GM12878 (cell line): ENCODE data around the gene DACT3. TPM values are rescaled to one million over a fixed set of nuclear protein-coding genes. Genes with fewer than 3 reads are reported as not detected.

Experiments used
- ATAC-seq: fragments of 200-7000 bp; cut with Tn5 transposase; 3 replicates; pipeline ENCODE4 v1.9.1; 2020; ENCODE audit warnings: mild to moderate bottlenecking, moderate library complexity
- BruUV-seq: library from RNA; stranded (reverse); fragments of 400-500 nt; replicated peaks from 2 replicates; lab custom pipeline; 2021; lab: Mats Ljungman, UMichigan
- CTCF ChIA-PET: fragments of 300-600 bp; sonication (Branson Sonifier 250); formaldehyde crosslinking; extraction: SDS; loops from one replicate; lab custom pipeline; 2021; ENCODE audit warnings: inconsistent platforms; lab: Yijun Ruan, JAX
- POLR2A ChIA-PET: fragments of 350-600 bp; formaldehyde crosslinking; extraction: SDS; loops from one replicate; lab custom pipeline; 2021; ENCODE audit warnings: inconsistent platforms; lab: Charles Lee
- RAD21 ChIA-PET: fragments of 300-600 bp; sonication (Branson Sonifier 250); formaldehyde crosslinking; loops from one replicate; lab custom pipeline; 2023; ENCODE audit warnings: antibody characterized with exemption; ENCODE audit not compliant: unreplicated experiment; lab: Charles Lee
- SMC1A ChIA-PET: fragments of 300-600 bp; sonication (Branson Sonifier 250); formaldehyde crosslinking; loops from one replicate; lab custom pipeline; 2023; ENCODE audit not compliant: unreplicated experiment, uncharacterized antibody; lab: Charles Lee
- DNase-seq: peaks from one replicate; pipeline ENCODE4 v3.0.0-alpha.2; 2011; ENCODE audit warnings: low read depth, low spot score
- FAIRE-seq: peaks from 3 replicates; lab custom pipeline; 2011; peaks lifted over from hg19 to GRCh38; lab: Jason Lieb, UNC
- H2AFZ ChIP-seq: 2 replicates; pipeline ENCODE4 v1.6.0; 2011; ENCODE audit warnings: low read depth, low read length, control low read depth; ENCODE audit not compliant: control insufficient read depth
- H3K27ac ChIP-seq: 2 replicates; pipeline ENCODE4 v1.5.1; 2011; ENCODE audit warnings: control low read depth; ENCODE audit not compliant: control insufficient read depth, insufficient read depth
- H3K27me3 ChIP-seq, 2 experiments: replicated peaks in 1 of 2; 2 replicates each; pipeline versions ENCODE4 v1.6.0 to v1.6.1; 2011; ENCODE audit warnings: low read length in 1 of 2; ENCODE audit not compliant: control insufficient read depth in 2 of 2, insufficient read depth in 2 of 2
- H3K36me3 ChIP-seq, 2 experiments: 2 replicates each; pipeline ENCODE4 v1.5.1; 2011; ENCODE audit warnings: low read length in 1 of 2; ENCODE audit not compliant: control insufficient read depth in 2 of 2, insufficient read depth in 2 of 2
- H3K4me1 ChIP-seq: 2 replicates; pipeline ENCODE4 v1.6.1; 2011; ENCODE audit warnings: mild to moderate bottlenecking, low read length, moderate library complexity, mixed read lengths; ENCODE audit not compliant: control insufficient read depth, insufficient read depth
- H3K4me2 ChIP-seq: 2 replicates; pipeline ENCODE4 v1.6.0; 2011; ENCODE audit warnings: control low read depth; ENCODE audit not compliant: control insufficient read depth, insufficient read depth
- H3K4me3 ChIP-seq: fragments of 200-600 bp; sonication (generic); 2 replicates; pipeline ENCODE4 v1.5.1; 2016
- H3K79me2 ChIP-seq: 2 replicates; pipeline ENCODE4 v1.6.0; 2011; ENCODE audit warnings: low read length; ENCODE audit not compliant: control insufficient read depth, insufficient read depth
- H3K9ac ChIP-seq: 2 replicates; pipeline ENCODE4 v1.8.0; 2011; ENCODE audit warnings: low read length, control low read depth, mixed read lengths; ENCODE audit not compliant: control insufficient read depth, insufficient read depth
- H3K9me3 ChIP-seq: replicated peaks from 3 replicates; pipeline ENCODE4 v1.5.1; 2011; ENCODE audit warnings: mild to moderate bottlenecking, low read length; ENCODE audit not compliant: control insufficient read depth, insufficient read depth
- H4K20me1 ChIP-seq: 2 replicates; pipeline ENCODE4 v1.6.0; 2011; ENCODE audit not compliant: control insufficient read depth, insufficient read depth
- POLR2AphosphoS2 ChIP-seq: IDR thresholded peaks from 2 replicates; pipeline ENCODE4 v1.6.1; 2011; ENCODE audit warnings: low read depth, mild to moderate bottlenecking, low read length, improper control_type of control experiment, moderate library complexity
- SPI1 ChIP-seq: IDR thresholded peaks from 2 replicates; pipeline ENCODE4 v1.6.1; 2011; ENCODE audit warnings: low read depth, mild to moderate bottlenecking, low read length, moderate library complexity, borderline replicate concordance; ENCODE audit not compliant: insufficient read depth
- TCF12 ChIP-seq: IDR thresholded peaks from 2 replicates; pipeline ENCODE4 v1.6.1; 2011; ENCODE audit warnings: low read depth, mild to moderate bottlenecking, low read length
- WGBS: methylation state at CpG from one replicate; pipeline ENCODE4 v1.1.6; 2016; ENCODE audit warnings: low lambda C conversion rate; ENCODE audit not compliant: insufficient replicate concordance, insufficient coverage; ENCODE audit errors: missing lambda C conversion rate; 5-methylcytosine and 5-hydroxymethylcytosine counted together
- in situ Hi-C: fragments of 300-500 bp; cut with MboI; formaldehyde crosslinking; loops from 9 replicates; pipeline ENCODE4 v1.14.3; 2018; ENCODE audit warnings: mixed read lengths
- intact Hi-C: fragments of 100-400 bp; cut with micrococcal nuclease; formaldehyde crosslinking; loops from one replicate; pipeline ENCODE4 v1.14.2; 2022; ENCODE audit not compliant: unreplicated experiment
- polyA plus RNA-seq, 11 experiments: library from polyadenylated mRNA; depleted of rRNA in 4 of 11; unstranded in 6 of 11; stranded (reverse) in 5 of 11; fragments of >200 nt; fragmentation: Nextera tagmentation in 4 of 11; fragmentation: Illumina TruSeq in 1 of 11; extraction: Ambion mirVana in 4 of 11; extraction: Trizol in 1 of 11; gene quantifications; 1 replicate in 1 of 11; 2 replicates in 10 of 11; pipeline versions ENCODE4 v1.2.1 to v1.2.3, GENCODE V29; 2011 to 2016; ENCODE audit warnings: inconsistent platforms in 2 of 11, missing spikeins in 2 of 11, low read depth in 1 of 11
- total RNA-seq, 4 experiments: library from RNA; depleted of rRNA in 3 of 4; stranded (reverse); fragments of >200 nt in 3 of 4; fragmentation: Illumina TruSeq in 1 of 4; extraction: Trizol in 1 of 4; gene quantifications; 2 replicates each; pipeline versions ENCODE4 v1.2.1 to v1.2.3, GENCODE V29; 2013 to 2021
- TF ChIP-seq, protein P1 (sequence below): fragments of 450-650 bp; IDR thresholded peaks from 2 replicates; pipeline ENCODE4 v1.6.1; 2016; ENCODE audit warnings: mild to moderate bottlenecking
- TF ChIP-seq, protein P2 (sequence below): fragments of 450-650 bp; IDR thresholded peaks from 2 replicates; pipeline ENCODE4 v1.6.1; 2014; ENCODE audit warnings: mild to moderate bottlenecking
- TF ChIP-seq, protein P3 (sequence below): fragments of 450-650 bp; IDR thresholded peaks from 2 replicates; pipeline ENCODE4 v1.6.1; 2018; ENCODE audit warnings: mild to moderate bottlenecking, low read depth, moderate library complexity; ENCODE audit not compliant: partially characterized antibody

DACT3 gene
- total and polyA plus RNA-seq, 10 of the 15 experiments (the other 5 are each of a cell fraction or from before 2014, with no cell fraction given) = 0.05 to 2.5 (median 0.35) TPM; not detected in 1

DNA sequence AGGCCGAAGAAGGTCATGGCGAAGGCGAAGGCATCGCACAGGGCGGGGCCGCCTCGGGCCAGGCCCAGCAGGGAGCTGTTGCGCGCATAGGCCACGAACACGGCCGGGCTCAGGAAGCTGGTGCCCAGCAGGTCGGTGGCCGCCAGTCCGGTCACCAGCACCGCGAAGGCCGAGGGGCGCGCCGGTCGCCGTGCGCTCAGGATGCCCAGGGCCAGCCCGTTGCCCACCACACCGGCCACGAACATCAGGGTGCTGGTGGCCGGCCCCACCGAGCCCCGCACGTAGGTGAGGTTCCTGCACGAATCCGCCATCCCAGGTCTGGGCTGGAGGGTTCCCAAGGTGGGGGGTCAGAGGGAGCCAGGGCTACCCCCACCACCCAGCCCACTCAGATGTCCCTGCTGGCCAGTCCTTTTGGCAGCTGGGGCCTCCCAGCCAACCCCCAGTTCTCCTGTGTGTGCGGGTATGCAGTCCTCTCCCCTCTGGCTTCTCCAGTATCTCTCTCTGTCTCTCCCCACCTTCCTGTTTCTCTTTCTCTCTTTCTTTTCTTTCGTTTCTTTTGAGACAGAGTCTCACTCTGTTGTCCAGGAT is 37.0 kb downstream of the DACT3 start:
- no peaks in the 10 kb centered on the region for H3K27me3 ChIP-seq
- no peak for DNase-seq
- peak overlapping the region; percentile 24; the same call in 1 of the 2 replicates for H3K9ac ChIP-seq
- H4K20me1 ChIP-seq = no peaks in the 10 kb centered on the region
- CTCF ChIA-PET = interaction anchor here (0.9 to 12.1 kb wide), 4 partner anchors 8 to 38 kb away, joined by 3 to 150 read pairs (median 4); no protein-coding TSS in a partner anchor
- no peaks in the 10 kb centered on the region for H3K36me3 ChIP-seq
- H3K27ac ChIP-seq = peak overlapping the region; percentile 50; the same call in 1 of the 2 replicates
- no peak overlapping the region for H2AFZ ChIP-seq
- no peak for TF ChIP-seq TCF12
- TF ChIP-seq, protein P1, sequence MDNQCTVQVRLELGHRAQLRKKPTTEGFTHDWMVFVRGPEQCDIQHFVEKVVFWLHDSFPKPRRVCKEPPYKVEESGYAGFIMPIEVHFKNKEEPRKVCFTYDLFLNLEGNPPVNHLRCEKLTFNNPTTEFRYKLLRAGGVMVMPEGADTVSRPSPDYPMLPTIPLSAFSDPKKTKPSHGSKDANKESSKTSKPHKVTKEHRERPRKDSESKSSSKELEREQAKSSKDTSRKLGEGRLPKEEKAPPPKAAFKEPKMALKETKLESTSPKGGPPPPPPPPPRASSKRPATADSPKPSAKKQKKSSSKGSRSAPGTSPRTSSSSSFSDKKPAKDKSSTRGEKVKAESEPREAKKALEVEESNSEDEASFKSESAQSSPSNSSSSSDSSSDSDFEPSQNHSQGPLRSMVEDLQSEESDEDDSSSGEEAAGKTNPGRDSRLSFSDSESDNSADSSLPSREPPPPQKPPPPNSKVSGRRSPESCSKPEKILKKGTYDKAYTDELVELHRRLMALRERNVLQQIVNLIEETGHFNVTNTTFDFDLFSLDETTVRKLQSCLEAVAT = peak; percentile 81; the same call in 1 of the 2 replicates
- RAD21 ChIA-PET = interaction anchor here (0.6 to 2.6 kb wide), 3 partner anchors 9 to 38 kb away, joined by 3 to 13 read pairs (median 7); partner anchors contain the start of gene DACT3
- no peak for ATAC-seq
- peaks cover 44% of the 10 kb centered on the region for H3K4me1 ChIP-seq
- intact Hi-C loops (no loop called here), in situ Hi-C loops (no loop called here)
- H3K4me3 ChIP-seq = peak overlapping the region; percentile 71
- no peak for FAIRE-seq
- peaks cover 32% of the 10 kb centered on the region for H3K79me2 ChIP-seq
- no TSS peak for BruUV-seq
- SMC1A ChIA-PET = interaction anchor here (1.1 to 17.6 kb wide), 4 partner anchors 9 to 38 kb away, joined by 4 to 286 read pairs (median 5); partner anchors contain the start of gene DACT3
- peak overlapping the region; percentile 81 for H3K4me2 ChIP-seq
- H3K9me3 ChIP-seq = no peaks in the 10 kb centered on the region
- WGBS = 96% methylated on average over 34 of the region's 35 CpGs
- POLR2A ChIA-PET = interaction anchor here (0.8 to 7.7 kb wide), 6 partner anchors 11 to 38 kb away, joined by 4 to 72 read pairs (median 6); partner anchors contain the start of genes CALM3 and DACT3

DNA sequence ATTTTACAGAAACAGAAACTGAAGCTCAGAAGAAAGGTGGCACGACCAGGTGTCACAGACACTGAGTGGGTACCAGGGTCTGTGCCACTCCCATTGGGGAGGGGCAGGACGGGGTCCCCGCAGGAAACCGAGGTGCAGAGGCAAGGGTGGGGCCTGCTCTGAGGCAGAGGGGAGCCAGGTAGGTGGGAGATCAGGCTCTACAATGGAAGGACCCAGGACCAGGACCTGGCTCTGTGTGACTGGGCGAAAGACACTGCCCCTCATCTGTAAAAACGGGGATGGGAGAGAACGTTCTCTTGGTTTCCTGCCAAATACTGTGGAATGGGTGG is 38.9 kb downstream of the DACT3 start:
- H4K20me1 ChIP-seq = no peaks in the 10 kb centered on the region
- H3K36me3 ChIP-seq = no peaks in the 10 kb centered on the region
- H3K4me2 ChIP-seq = peak overlapping the region; percentile 81
- H3K79me2 ChIP-seq = peaks cover 32% of the 10 kb centered on the region
- H3K27ac ChIP-seq = peak overlapping the region; percentile 46
- ATAC-seq (no peak), FAIRE-seq (no peak), DNase-seq (no peak)
- H3K9me3 ChIP-seq = no peaks in the 10 kb centered on the region
- H2AFZ ChIP-seq = no peak overlapping the region
- peaks cover 54% of the 10 kb centered on the region for H3K4me1 ChIP-seq
- 44% methylated on average over 7 of the region's 7 CpGs for WGBS
- in situ Hi-C loops (no loop called here), intact Hi-C loops (no loop called here)
- CTCF ChIA-PET = interaction anchor here (1.1 to 13.7 kb wide), 8 partner anchors 9 to 118 kb away, joined by 3 to 434 read pairs (median 6); partner anchors contain the start of genes CALM3 and DACT3
- no TSS peak for BruUV-seq
- POLR2A ChIA-PET = interaction anchor here (0.9 to 7.7 kb wide), 4 partner anchors 9 to 38 kb away, joined by 3 to 72 read pairs (median 8); partner anchors contain the start of gene CALM3
- SMC1A ChIA-PET = interaction anchor here (0.9 to 17.6 kb wide), 6 partner anchors 7 to 40 kb away, joined by 3 to 286 read pairs (median 5); partner anchors contain the start of gene DACT3
- H3K9ac ChIP-seq = peak overlapping the region; percentile 40; the same call in 1 of the 2 replicates
- H3K4me3 ChIP-seq = peak overlapping the region; percentile 53
- H3K27me3 ChIP-seq = no peaks in the 10 kb centered on the region
- RAD21 ChIA-PET = interaction anchor here (1.4 to 1.7 kb wide), 2 partner anchors 10 to 39 kb away, joined by 6 to 12 read pairs; partner anchors contain the start of gene DACT3
- TF ChIP-seq SPI1 (no peak), POLR2AphosphoS2 (no peak)
- TF ChIP-seq, protein P2, sequence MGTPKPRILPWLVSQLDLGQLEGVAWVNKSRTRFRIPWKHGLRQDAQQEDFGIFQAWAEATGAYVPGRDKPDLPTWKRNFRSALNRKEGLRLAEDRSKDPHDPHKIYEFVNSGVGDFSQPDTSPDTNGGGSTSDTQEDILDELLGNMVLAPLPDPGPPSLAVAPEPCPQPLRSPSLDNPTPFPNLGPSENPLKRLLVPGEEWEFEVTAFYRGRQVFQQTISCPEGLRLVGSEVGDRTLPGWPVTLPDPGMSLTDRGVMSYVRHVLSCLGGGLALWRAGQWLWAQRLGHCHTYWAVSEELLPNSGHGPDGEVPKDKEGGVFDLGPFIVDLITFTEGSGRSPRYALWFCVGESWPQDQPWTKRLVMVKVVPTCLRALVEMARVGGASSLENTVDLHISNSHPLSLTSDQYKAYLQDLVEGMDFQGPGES = no peak
- TF ChIP-seq, protein P3, sequence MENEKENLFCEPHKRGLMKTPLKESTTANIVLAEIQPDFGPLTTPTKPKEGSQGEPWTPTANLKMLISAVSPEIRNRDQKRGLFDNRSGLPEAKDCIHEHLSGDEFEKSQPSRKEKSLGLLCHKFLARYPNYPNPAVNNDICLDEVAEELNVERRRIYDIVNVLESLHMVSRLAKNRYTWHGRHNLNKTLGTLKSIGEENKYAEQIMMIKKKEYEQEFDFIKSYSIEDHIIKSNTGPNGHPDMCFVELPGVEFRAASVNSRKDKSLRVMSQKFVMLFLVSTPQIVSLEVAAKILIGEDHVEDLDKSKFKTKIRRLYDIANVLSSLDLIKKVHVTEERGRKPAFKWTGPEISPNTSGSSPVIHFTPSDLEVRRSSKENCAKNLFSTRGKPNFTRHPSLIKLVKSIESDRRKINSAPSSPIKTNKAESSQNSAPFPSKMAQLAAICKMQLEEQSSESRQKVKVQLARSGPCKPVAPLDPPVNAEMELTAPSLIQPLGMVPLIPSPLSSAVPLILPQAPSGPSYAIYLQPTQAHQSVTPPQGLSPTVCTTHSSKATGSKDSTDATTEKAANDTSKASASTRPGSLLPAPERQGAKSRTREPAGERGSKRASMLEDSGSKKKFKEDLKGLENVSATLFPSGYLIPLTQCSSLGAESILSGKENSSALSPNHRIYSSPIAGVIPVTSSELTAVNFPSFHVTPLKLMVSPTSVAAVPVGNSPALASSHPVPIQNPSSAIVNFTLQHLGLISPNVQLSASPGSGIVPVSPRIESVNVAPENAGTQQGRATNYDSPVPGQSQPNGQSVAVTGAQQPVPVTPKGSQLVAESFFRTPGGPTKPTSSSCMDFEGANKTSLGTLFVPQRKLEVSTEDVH = no peak
